AG08395 (cell line): ENCODE measurements around the gene KCNIP3.
"Not testable (repeated sequence)": the region's sequence is repeated elsewhere in the genome, so short reads cannot be mapped to it uniquely, and the experiment has no call there.

ENCODE experiments used
- DNase-seq: peaks from one replicate; pipeline ENCODE4 v3.0.0; 2012; ENCODE audit warnings: mixed read lengths, low spot score

KCNIP3 gene

GRCh38 chr2:95362486-95362885, 65.3 kb downstream of the KCNIP3 start:
- no peak for DNase-seq

DNA sequence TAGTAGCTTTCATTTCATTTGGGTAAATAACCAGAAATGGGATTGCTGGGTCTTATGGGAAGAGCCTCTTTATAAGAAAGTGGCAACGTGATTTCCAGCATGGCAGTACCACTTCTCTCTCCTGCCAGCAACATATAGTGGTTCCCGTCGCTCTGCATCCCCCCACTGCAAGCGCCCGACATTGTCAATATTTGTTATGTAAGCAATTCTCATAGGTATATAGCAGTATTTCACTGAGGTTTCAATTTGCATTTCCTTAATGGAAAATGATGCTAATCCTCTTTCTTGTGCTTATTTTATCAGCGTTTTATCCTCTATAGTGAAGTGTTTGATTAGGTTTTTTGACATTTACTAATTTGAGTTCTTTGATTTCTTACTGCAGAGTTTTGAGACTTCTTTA, 69.4 kb downstream of the KCNIP3 start:
- DNase-seq: no peak

- DNase-seq: no peak
Observed at GRCh38 chr2:95372216-95372829, 75.2 kb downstream of the KCNIP3 start.

DNA sequence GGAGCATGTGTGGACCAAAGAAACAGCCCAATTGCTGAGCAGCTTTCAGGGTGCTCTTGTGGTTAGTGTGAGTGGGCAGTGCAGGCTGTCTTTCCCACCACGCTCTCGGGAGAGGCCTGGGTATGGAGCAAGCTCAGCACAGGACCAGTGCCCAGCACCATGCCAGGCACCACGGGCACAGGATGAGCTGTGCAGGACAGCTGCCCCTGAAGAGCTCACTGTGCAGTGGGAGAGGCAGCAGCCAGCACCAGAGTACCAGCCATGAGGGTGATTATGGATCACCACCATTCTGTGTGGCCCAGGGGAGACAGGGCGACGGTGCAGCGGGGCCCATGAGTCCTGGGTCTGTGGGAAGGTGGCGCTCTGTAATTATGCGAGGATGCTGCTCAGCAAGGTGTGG, 75.7 kb downstream of the KCNIP3 start:
- DNase-seq: no peak

GRCh38 chr2:95374029-95374428, 76.9 kb downstream of the KCNIP3 start:
- DNase-seq: no peak

DNA sequence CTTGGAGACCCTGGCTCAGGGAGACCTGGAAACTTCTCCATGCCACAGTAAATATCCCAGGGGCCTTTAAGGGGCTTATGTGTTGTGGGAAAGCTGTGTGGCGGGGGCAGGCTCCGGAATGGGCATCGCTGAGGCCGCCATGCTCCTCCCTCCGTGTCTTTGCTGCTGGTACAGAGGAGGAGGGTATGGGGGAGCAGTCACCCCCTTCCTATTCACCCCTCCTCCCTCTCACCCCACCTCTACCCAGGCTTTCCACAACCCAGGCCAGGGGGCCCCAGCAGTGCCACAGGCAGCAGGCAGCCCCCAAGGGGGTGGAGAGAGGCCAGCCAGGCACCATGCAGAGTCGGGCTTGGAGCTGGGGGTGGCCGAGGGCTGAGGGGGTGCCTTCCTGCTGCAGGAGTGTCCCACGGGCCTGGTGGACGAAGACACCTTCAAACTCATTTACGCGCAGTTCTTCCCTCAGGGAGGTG, 77.3 kb downstream of the KCNIP3 start:
- DNase-seq: no peak

GRCh38 chr2:95374921-95375471, 77.8 kb downstream of the KCNIP3 start:
- peak; percentile 38 for DNase-seq

DNA sequence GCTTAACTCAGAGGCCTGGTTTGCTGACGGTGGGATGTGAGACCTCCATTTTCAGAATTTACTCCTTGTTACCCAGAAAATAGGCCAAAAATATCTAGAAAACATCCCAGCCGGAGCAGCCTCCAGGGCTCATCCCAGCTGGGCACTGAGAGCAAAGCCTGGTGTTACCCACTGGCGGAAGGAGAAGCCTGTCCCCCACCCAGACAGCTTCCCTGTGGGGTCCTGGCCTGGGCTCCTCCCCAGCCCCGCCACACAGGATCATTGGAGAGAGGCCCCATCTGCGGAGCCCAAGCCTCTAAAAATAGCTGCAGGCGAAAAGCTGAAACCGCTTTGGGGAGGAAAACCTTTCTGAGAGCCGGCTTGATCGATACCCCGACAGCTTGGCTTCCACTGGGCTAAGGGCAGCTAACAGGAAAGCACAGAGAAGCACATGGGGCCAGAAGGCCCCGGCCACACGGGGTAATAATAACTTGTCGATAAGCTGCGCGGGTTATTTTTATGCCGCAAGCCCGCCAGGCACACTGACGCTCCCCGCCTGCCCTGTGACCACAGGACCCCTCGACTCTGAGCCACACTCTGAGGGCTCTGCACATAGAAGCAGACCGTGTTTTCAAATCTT, 78.5 kb downstream of the KCNIP3 start:
- DNase-seq: no peak

- no peak for DNase-seq
Observed at GRCh38 chr2:95376311-95377215, 79.4 kb downstream of the KCNIP3 start.

- DNase-seq: no peak
Observed at GRCh38 chr2:95377216-95378123, 80.3 kb downstream of the KCNIP3 start.

GRCh38 chr2:95378281-95378680, 81.1 kb downstream of the KCNIP3 start:
- not testable (repeated sequence) for DNase-seq

- no peak for DNase-seq
Observed at GRCh38 chr2:95379371-95379831, 82.3 kb downstream of the KCNIP3 start.

GRCh38 chr2:95380280-95380679, 83.1 kb downstream of the KCNIP3 start:
- DNase-seq: no peak

DNA sequence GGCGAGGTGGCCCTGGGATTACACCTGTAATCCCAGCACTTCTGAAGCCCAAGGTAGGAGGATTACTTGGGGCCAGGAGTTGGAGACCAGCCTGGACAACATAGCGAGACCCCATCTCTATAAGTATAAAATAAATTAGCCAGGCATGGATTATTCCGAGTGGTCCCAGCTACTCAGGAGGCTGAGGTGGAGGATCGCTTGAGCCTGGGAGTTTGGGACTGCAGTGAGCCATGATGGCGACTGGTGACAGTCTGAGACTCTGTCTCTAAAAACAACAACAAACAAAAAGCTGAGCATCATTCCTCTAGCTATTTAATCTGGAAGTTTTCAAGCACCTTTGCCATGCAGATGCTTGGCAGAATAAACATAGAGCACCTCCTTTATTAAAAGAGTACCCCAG, 83.6 kb downstream of the KCNIP3 start:
- no peak for DNase-seq

DNA sequence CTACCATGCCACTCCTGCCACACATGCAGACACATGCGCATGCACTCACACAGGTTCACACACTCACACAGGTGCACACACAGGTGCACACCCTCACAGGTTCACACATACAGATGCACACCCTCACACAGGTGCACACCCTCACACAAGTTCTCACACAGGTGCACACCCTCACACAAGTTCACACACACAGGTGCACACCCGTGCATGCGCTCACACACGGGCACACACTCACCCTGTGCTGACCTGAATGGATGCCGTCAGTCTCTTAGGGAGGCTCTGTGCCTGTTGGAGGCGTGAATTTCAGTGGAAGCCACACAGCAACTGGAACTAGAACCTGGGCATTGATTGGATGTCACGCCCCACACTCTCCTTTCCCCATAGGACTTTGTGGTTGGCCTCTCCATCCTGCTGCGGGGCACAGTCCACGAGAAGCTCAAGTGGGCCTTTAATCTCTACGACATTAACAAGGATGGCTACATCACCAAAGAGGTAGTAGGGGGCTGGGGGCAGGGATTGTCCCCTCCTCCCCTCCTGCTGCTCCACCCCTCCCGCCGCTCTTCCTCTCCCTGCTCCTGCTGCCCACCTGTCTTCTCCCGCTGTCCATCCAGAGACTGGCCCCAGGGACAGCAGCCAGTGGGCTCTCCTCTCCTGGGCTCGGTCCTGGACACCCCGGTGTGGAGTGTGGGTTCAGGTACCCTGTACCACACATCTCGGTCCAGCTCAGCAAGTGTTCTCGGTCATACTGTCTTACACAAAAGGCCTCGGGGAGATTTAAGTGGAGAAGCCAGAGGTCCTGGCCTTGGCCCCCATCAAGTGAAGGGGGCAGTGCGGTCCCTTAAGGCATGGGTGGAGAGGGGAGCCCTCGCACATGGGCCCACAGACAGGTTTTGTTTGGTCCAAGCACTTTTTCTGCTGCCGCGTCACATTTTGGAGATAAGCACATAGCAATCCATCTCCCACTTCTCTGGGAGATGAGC, 84.4 kb downstream of the KCNIP3 start:
- DNase-seq: no peak

GRCh38 chr2:95382192-95382591, 85.0 kb downstream of the KCNIP3 start:
- no peak for DNase-seq

GRCh38 chr2:95382686-95383634, 85.8 kb downstream of the KCNIP3 start:
- no peak for DNase-seq

- no peak for DNase-seq
Observed at GRCh38 chr2:95383635-95384027, 86.5 kb downstream of the KCNIP3 start.
